DND-41 (cell line): Measurements from ENCODE around the gene COL4A2.

ENCODE experiments used
- EZH2 ChIP-seq: IDR thresholded peaks from 3 replicates; pipeline ENCODE4 v1.6.1; 2012; ENCODE audit warnings: borderline replicate concordance, low read depth, mild to moderate bottlenecking, moderate library complexity, low read length, inconsistent platforms; ENCODE audit not compliant: severe bottlenecking
- TF ChIP-seq, protein P1 (sequence below): IDR thresholded peaks from 2 replicates; pipeline ENCODE4 v1.5.1; 2012; ENCODE audit warnings: borderline replicate concordance, low read length, moderate library complexity, mild to moderate bottlenecking; ENCODE audit not compliant: poor library complexity, severe bottlenecking; ENCODE audit errors: extremely low read depth

DNA sequence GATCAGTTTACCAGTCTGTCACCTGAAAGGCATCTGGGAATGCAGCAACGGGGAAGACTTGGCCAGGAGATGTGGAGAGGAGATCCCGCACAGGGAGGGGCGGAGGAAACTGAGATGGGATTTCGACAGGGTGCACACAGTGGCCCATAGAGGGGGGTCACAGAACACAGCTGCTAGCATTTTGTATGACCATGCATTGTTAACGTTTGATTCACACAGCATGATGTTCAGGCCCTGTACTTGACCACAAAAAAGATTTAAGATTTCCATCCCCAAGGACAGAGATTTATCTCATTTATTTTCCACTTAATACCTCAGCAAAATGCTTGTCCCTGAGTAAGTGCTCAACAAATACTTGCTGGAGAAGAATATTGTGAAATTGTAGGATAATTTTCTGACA, 191.2 kb downstream of the COL4A2 start:
- TF ChIP-seq, protein P1, sequence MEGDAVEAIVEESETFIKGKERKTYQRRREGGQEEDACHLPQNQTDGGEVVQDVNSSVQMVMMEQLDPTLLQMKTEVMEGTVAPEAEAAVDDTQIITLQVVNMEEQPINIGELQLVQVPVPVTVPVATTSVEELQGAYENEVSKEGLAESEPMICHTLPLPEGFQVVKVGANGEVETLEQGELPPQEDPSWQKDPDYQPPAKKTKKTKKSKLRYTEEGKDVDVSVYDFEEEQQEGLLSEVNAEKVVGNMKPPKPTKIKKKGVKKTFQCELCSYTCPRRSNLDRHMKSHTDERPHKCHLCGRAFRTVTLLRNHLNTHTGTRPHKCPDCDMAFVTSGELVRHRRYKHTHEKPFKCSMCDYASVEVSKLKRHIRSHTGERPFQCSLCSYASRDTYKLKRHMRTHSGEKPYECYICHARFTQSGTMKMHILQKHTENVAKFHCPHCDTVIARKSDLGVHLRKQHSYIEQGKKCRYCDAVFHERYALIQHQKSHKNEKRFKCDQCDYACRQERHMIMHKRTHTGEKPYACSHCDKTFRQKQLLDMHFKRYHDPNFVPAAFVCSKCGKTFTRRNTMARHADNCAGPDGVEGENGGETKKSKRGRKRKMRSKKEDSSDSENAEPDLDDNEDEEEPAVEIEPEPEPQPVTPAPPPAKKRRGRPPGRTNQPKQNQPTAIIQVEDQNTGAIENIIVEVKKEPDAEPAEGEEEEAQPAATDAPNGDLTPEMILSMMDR: no peak
- TF ChIP-seq EZH2: no peak
